HG02610 (cell line): Measurements from ENCODE around the gene UNC13D.

Experiments used
- ATAC-seq: cut with Tn5 transposase; IDR thresholded peaks from one replicate; pipeline ENCODE4 v1.9.1; 2021; ENCODE audit warnings: mild to moderate bottlenecking, moderate library complexity; ENCODE audit not compliant: unreplicated experiment

The UNC13D gene

DNA sequence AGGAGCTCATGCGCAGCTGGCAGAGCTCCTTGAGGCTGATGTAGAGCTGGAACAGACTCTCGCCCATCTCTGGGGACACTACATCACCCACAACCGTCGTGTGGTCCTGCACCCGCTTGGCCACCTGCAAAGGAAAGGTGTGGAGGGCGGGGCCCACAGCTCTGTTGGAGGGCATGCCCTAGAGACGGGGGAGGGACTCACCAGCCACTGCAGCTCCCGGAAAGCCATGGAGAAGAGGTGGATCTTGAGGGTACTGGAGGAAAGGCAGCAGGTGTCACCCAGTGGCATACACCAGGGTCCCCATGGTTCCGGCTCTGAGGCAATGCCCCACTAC, 8.6 kb downstream of the UNC13D start:
- ATAC-seq: no peak

DNA sequence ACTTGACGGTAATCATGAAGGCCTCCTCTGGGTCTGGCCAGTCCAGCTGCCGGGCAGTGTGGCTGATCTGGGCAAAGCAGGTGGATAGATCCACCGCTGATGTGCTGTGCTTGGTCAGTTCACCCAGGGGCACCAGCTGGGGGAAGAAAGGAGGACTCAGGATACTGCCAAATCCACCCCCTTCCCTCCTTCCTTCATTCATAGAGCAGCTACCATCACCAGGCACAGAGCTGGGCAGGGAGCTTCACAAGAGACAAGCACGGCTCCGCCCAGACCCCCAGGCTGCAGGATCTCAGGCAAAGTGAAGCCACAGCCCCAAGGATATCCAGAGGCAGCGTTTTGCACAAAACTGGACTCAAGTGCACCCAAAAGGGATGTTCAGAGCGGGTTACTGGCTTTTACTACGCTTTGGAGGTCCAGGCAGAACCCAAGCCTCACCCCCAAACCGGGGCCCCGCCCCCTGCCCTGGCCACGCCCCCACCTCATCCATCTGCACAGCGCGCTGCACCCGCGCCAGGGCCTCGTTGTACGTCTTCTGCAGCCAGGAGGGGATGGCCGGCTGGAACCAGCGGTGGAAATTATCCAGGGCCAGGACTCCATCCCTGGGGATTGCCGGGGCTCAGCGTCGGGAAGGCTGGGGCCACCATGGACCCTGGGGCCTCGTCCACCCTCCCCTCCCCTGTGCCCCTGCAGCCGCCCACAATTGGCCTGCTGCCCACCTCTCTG, 9.1 kb downstream of the UNC13D start:
- no peak for ATAC-seq

DNA sequence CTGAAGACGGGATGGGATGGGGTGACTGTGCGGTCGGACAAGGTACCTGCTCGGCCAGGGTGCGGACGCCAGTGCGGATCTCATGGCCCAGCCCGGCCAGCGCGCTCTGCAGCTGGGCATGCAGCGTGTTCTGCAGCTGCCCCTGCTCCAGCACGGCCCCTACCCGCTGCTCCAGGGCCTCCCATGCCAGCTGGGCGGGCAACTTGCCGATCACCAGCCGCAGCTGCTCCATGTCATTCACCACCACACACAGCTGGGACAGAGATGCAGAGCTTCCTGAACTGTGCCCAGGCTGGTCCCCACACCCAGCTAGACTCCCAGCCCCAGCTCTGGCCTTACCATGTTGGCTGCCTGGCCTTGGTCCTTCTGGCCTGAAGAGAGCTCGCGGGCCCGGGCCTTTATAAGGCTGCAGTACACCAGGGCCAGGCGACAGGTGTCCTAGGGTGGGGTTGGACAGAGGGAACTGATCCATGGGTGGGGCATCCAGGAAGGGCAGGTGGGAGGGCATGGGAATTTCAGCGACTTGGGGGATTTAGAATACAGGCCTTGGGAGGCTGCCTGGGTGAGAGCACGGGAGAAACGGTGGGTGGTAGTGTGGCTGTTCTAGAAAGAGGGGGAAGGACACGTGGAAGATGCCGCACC, 9.8 kb downstream of the UNC13D start:
- no peak for ATAC-seq

DNA sequence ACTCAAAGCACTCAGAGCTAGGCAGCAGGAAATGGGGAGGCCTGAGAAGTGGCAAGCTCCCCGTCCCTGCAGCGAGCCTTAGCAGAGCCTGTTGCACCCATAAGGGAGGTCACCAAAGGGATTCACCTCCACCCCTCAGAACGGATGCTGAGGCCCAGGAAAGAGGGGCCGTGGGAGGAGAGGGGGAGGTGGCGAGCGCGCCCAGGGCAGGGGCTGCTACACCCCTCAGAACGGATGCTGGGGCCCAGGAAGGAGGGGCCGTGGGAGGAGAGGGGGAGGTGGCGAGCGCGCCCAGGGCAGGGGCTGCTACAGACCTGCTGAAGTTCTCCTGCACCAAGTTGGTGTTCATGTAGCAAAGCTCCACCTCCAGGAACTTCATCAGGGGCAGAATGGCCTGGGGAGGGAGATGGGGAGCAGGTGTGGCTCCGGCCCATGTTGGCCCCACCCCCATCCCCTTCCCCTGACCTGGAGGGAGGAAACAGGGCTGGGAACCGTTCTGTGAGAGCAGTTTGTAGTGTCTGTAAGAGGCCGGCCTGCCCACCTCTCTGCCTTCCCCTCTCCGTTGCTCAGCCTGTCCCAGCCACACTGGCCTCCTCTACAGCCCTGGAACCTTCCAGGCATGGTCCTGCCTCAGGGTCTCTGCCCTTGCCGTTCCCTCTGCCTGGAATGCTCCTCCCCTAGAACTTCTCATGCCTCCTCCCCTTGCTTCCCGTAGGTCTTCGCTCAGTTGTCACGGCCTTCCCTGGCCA, 11.4 kb downstream of the UNC13D start:
- no peak for ATAC-seq

DNA sequence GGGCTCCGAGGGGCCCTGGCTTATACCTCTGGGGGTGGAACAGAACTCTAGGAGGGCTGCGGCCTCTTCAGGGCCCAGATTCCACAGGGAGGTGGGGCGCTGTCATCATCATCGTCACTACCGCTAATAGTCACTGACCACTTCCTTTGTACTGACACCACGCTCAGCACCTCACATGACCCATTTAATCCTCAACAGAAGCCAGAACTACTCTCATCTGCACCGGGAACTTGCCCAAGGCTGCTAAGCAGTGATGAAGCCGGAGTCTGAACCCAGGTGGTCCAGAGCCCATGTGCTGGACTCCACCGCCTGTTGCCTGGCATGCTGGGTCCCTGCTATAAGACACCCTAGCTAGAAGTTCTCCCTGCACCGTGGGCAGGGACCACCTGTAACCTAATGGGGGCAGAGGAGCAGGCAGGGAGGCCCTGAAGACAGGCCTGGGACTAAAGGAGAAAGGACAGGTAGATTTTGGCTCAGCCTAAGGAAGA, 12.0 kb downstream of the UNC13D start:
- no peak for ATAC-seq

DNA sequence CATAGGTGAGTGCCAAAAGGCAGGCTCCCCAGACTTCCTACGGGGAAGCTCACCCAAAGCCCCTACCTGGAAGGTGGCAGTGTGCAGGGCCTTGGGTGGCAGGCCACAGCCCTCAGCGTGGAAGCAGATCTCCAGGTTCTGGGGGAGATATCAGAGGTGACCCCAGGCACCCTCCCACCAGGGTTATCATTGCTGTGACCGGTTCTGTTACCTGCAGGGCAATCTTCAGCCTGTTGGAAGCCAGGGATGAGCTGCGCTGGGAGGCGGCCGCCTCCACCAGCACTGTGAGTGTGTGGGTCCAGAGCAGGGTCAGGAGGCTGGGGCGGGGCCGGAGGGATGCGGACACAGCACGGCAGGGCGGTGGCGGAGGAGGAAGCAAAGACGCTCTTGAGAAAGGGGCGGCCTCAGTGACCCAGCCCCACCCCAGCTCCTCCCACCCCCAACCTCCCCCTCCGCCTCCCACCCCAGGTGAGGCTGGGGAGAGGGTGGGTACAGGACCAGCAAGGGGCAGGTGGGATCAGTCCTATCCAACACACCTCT, 13.1 kb downstream of the UNC13D start:
- ATAC-seq: no peak

DNA sequence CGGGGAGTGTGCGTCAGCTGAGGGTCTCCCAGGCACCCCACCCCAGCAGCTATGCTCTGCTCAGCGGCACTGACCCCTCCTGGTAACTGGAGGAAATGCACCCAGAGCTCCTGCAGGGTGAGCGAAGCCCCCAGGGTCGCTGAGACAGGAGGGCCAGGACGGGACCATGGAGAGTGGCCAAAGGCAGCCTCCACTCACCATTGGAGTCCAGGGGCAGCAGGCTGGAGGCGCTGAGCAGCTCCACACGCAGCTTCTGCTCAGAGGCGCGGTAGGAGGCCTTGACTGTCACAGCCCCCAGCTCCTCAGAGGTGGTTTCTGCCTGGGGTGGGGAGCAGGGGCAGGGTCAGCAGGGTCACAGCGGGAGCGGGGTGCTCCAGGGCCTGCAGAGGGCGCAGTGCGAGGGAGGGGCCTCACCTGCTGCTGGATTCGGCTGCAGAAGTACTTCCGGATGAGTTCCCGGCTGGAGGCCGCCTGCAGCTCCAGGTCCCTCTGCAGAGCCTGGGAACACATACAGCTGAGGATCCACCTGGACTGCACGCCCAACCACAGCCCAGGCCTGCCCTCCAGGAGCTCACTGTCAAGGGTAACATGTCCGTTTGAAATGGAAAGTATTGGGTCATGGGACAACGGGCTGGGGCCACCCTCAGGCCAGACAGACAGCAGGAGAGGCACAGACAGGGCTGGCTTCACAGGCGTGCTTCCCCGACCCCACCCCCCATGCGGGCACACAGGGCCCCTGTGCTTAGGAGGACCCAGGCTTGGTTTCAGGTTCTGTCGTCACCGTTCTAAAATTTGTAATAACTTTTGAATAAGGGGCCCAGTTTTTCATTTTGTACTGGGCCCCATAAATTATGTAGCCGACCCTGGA, 13.8 kb downstream of the UNC13D start:
- ATAC-seq: no peak

DNA sequence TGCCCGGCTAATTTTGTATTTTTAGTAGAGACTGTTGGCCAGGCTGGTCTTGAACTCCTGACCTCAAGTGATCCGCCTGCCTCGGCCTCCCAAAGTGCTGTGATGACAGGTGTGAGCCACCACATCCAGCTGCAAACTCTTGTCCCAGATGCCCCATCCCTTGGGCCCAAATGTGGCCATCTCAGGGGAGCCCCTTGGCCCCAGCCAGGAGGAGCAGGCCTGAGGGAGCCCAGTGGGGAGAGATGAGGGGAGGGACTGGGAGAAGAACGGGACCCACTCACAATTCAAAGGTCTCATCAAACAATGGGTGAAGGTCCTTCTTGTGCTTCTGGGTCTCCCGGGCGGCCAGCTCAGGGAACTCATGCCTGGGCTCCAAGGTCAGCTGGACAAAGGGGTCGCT, 14.5 kb downstream of the UNC13D start:
- no peak for ATAC-seq

DNA sequence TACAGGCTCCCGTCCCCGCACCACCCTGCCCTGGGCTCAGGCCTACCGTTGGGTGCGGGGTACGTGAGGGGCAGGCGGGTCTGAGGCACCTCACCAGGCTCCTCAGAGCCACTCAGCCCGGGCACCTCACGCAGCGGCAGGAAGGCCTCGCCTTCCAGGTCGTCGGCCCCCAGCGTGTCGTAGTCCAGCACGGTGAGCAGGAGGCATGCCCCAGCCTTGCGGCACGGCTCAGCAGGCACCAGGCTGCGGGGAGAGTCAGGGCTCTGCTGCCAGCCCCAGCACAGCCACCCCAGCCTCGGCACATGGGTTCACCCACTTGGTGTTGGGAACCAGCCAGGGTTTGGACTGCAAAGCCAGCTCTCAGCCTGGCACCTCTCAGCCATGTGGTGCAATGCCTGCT, 15.5 kb downstream of the UNC13D start:
- ATAC-seq: no peak

DNA sequence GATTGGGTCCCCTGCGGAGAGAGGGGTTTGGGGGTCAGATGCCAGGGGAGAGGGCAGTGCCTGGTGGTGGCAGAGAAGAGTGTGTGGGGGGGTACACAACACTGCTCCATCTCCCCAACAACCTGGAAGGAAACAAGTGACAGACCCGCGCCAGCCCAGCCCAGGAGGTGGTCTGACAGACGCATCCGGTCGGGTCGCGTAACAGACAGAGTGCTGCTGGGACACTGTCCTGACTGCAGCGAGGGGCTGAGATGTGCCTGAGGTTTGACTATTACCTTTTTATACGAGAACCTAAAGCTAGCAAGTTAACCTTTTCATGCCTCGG, 16.2 kb downstream of the UNC13D start:
- no peak for ATAC-seq

DNA sequence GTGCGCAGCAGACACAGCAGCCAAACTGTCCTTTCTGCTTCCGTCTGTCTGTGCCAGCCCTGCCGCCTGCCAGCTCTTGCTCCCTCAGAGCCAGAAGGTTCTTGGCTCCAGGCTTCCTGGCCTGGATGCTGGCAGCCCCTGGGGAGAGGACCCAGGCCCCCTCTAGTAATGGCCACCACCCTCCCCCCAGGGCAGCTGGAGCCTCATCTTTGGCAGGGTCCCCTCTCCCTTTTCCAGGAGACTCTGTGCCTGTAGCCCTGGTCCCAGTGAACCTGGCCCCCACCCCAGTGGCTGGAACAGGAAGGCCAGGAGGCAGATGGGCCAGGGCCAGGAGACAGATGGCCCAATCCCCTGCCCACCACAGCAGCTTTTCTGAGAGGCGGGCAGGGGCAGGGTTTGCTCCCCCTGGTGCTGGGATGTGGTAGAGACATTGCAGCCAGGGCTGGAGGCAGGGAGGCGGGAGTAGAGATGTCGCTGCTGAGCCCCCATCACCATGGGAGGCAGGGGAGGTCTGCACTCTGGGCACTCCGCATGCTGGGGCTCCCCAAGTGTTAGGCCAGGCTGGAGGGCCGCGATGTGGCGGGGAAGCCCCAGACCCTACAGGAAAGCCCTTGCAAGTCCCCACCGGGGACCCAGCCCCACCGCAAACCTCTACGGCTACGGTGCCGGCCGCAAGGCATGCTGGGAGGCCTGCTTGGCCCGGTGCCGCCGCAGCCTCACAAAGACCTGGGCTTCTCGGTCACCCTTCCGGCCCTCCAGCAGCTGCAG, 16.7 kb downstream of the UNC13D start:
- no peak for ATAC-seq

DNA sequence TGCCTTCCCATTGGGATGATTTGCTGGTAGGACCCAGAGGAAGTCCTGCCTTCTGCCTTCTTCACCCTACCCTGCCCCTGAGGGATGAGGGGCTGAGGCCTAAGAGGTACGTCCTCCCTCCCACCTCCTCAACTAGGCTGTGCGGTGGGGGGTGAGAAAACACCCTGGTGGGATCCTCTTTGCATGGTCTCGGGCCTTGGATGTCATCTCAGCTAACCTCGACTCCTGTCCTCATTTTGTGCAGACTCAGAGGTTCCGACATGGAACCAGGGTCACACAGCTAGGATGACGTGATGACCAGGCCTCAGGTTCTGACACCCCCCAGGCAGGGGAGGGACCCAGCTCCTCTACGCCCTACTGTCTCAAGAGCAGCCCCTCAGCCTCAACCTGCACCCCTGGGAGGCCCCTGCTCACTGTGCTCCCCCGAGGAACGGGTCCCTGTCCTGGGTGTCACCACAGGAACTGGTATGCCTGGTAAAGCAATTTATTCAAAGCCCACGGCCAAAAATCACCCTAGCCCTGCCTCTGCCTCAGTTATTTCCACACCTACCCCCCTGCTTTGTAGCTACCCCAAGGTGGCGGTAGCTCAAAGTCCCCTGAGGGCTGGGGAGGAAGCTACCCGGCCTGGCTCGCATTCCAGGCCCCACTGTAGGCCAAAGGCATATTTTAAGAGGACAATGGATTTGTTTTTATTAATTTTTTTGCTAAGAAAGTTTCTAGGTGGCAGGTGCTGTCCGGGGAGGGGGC, 17.5 kb downstream of the UNC13D start:
- no peak for ATAC-seq

DNA sequence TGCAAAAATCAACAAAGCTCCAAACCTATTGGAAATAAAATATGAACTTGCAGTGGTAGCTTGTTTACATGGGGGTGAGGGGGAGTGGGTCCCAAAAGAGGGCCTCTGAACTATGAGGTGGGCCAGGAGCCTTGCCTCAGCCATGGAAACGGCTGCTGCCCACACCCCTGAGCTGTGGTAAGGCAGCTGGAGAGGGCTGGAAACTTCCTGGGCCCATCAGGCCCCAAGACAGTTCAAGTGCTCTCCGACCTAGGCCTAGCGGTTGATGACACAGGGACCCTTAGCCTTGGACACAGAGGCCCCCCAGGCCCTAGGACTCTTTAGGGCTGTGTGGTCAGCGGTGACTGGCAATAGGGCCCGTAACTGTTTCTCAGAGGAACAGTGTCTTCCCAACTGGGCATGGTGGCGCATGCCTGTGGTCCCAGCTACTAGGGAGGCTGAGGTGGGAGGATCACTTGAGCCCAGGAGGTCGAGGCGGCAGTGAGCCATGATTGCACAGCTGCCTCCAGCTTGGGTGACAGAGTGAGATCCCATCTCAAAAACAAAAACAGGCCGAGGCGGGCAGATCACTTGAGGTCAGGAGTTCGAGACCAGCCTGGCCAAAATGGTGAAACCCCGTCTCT, 18.3 kb downstream of the UNC13D start:
- no peak for ATAC-seq

DNA sequence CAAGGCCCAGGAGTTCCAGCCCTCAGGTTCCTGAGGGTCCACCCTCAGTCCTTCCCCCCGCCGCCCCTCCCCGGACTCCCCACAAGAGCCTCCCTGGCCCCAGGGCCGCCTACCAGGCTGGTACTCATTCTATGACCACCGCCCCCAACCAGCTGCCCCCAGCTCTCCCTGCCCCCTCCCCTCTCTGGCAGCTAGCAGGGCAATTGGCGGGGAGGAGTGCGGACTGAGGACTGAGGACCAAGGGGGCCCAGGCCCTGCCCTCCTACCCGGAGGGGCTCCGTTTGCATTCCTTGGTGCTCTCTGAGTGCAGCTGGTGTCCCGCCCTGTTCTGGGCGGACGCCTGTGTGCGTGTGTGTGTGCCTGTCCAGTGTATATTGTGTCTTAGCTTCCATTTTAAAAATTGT, 19.1 kb downstream of the UNC13D start:
- ATAC-seq: no peak

DNA sequence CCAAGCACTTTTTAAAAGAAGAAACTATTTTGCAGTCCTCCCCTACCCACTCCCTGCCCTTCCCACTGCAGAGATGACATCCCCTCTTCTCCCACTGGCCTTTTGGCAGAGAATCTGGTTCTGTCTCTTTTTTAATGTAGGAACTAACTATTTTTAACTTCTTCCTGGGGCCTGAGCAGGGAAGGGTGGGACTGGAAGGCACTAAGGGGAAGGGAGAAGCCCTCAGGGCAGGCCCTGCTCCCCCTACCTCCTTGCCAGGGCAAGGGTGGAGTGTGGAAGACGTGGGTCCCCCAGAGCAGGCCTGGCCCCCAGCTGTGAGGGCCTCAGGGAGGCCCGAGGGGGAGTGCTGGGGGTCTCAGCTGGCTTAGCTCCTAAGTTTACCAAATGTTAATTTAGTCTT, 19.5 kb downstream of the UNC13D start:
- ATAC-seq: no peak

DNA sequence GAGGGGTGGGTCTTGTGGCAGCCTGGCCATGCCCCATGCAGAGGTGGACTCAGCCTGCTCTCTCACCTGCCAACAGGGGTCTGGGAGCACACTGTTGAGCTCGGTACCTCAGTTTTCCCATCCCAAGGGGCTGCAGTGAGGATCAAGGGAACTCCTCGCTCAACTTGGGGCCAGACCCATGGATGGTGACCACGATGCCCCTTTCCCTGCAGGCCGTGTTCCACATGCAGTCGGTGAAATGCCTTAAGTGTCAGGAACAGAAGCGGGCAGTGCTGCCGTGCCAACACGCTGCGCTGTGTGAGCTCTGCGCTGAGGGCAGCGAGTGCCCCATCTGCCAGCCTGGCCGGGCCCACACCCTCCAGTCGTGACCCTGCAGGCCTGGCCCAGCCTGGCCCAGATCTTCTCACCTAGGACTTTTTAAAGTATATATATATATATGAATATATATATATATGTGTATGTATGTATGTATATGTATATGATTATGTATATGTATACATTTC, 20.1 kb downstream of the UNC13D start:
- ATAC-seq: no peak

DNA sequence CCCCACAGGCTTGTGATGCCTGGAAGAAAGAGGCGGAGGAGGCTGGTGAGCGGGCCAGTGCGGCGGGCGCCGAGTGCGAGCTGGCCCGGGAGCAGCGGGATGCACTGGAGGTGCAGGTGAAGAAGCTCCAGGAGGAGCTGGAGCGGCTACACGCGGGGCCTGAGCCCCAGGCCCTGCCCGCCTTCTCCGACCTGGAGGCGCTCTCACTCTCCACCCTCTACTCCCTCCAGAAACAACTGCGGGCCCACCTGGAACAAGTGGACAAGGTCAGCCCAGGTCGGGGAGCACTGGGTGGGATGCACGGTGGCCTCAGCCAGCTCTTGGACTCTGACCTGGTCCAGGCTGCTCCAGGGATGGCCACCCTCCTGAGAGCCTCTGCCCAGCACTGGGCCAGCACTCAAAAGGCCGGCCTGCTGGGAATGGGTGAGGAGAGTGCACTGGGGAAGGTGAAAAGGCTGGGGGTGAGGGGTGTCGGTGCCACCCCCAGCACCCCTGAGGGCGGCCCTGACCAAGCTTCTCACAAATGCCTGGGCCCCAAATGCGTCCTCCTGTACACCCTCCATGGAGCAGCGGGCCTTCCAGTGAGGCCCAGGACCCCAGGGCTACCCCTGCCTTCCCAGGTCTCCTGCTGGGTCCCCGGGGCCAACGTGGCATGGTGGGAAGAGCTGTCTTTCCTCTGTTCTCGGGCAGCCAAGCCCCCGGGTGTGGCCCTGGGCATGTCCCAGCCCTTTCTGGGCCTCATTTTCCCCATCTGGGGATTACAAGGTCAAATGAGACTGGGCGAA, 20.8 kb downstream of the UNC13D start:
- no peak for ATAC-seq

DNA sequence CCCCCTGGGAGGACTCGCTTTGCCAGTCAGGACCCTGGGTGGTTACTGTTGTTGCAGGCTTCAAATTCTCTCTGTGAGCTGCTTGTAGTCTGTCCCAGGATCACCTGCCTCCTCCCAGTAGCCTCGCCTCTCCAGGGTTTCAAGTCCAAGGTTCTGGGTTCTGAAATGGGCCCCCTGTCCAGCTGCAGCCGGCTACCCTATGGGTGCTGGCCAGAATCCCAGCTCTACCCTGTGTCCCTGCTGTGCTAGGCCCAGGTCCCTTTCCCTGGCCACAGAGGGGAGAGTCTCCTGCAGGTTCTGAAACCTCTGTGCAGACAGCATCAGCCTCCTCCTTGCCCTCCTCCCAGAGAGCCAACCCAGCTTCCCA, 21.4 kb downstream of the UNC13D start:
- ATAC-seq: no peak
